B cell (primary cell): ENCODE measurements around the gene ATG12.

Source experiments
- EZH2 ChIP-seq: IDR thresholded peaks from 2 replicates; pipeline ENCODE4 v1.6.1; 2012; ENCODE audit warnings: borderline replicate concordance, low read depth, mild to moderate bottlenecking, moderate library complexity, low read length; ENCODE audit not compliant: insufficient read depth, poor library complexity, severe bottlenecking
- TF ChIP-seq, protein P1 (sequence below): fragments of 200-600 bp; IDR thresholded peaks from one replicate; pipeline ENCODE4 v1.8.0; 2022; ENCODE audit warnings: antibody characterized with exemption, mild to moderate bottlenecking

DNA sequence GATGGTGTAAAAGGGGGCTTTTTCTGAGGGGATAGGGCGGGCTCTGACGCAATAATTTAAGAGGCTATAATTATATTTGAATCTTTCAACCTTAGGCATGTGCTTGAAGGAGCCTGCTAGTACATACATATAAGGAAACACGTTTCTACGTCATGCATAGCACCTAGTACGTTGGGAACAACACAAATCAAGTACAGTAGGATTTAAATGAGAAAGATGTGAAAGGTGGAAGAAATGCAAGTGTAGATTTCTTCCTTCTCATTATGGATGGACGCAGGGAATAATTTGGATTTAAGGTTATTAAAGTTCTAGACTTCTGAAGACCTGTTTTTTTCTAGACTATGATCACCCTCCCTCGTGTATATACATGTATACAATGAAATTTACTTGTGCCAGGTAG, 24.0 kb downstream of the ATG12 start:
- TF ChIP-seq, protein P1, sequence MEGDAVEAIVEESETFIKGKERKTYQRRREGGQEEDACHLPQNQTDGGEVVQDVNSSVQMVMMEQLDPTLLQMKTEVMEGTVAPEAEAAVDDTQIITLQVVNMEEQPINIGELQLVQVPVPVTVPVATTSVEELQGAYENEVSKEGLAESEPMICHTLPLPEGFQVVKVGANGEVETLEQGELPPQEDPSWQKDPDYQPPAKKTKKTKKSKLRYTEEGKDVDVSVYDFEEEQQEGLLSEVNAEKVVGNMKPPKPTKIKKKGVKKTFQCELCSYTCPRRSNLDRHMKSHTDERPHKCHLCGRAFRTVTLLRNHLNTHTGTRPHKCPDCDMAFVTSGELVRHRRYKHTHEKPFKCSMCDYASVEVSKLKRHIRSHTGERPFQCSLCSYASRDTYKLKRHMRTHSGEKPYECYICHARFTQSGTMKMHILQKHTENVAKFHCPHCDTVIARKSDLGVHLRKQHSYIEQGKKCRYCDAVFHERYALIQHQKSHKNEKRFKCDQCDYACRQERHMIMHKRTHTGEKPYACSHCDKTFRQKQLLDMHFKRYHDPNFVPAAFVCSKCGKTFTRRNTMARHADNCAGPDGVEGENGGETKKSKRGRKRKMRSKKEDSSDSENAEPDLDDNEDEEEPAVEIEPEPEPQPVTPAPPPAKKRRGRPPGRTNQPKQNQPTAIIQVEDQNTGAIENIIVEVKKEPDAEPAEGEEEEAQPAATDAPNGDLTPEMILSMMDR = no peak
- TF ChIP-seq EZH2 = no peak
